GM18502 (cell line): ENCODE data around the gene C22orf23.

Experiments
- ATAC-seq: cut with Tn5 transposase; IDR thresholded peaks from one replicate; pipeline ENCODE4 v1.9.1; 2021; ENCODE audit warnings: mild to moderate bottlenecking; ENCODE audit not compliant: unreplicated experiment, poor library complexity

The C22orf23 gene

DNA sequence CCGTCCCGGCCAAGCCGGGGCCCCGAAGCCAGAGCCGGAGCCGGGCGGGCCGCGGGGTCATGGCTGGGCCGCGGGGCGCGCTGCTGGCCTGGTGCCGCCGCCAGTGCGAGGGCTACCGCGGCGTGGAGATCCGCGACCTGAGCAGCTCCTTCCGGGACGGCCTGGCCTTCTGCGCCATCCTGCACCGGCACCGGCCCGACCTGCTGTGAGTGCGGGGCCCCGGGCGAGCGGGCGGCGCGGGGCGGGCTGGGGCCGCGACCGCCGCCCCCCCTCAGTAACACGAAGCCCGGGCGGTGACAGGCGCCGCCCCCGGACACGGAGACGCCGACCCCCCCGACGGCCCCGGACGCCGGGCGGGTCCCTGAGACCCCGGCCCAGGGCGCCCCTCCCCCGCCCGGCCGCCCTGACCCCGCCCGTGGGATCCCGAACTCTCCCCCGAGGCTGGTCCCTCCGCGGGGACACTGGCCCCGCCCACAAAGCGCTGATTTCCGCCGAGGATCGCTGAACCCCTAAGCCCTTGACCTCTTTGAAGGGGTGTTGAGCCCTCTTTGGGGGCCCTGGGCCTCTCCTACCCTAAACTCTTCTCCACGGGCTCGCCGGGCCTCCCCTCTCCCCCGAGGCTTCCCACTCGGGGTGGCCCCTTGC, 46.9 kb downstream of the C22orf23 start:
- ATAC-seq = peak; percentile 28

DNA sequence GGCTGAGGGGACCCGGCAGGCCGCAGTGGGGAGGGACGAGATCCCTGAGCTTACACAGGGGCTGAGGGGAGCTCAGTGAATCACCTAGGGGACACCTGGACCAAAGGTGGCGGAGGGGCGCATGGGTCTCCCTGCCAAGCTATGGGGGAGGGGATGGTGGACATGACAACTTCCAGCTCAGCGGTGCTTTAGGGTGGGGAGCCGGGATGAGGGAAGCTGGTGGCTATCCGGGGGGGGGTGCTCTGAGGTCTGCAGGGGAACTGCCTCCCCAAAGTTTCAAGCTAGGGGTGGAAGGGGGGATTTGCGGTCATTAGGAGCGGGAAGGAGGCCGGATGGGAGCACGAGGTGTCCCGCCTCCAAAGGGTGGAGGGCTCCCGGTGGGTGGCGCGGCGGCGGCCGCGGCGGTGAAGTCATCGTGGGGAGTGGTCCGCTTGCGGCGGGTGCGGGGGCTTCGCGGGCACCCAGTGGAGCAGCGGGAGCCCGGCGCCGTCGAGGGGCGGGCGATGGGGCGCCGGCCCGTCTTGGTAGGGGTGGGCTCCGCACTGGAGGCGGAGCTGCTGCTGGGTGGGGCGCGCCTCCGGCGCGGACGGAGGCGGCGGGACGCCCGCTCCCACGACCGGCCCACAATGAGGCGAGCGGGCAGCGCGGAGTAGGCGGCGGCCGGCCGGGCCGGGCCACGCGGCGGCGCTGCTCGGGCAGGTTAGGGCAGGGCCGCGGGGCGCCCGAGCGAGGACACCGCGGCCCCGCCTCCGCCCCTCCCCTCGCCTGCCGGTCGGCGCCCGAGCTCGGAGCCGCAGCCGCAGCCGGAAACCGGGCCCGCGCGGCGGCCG, 47.7 kb downstream of the C22orf23 start, which contains the start of gene MICALL1:
TSS of gene MICALL1 (plus strand) at position 764 of the 830 bp plus-strand sequence. CDS start 126 bp downstream, outside the sequence.
- ATAC-seq = peak; percentile 79

DNA sequence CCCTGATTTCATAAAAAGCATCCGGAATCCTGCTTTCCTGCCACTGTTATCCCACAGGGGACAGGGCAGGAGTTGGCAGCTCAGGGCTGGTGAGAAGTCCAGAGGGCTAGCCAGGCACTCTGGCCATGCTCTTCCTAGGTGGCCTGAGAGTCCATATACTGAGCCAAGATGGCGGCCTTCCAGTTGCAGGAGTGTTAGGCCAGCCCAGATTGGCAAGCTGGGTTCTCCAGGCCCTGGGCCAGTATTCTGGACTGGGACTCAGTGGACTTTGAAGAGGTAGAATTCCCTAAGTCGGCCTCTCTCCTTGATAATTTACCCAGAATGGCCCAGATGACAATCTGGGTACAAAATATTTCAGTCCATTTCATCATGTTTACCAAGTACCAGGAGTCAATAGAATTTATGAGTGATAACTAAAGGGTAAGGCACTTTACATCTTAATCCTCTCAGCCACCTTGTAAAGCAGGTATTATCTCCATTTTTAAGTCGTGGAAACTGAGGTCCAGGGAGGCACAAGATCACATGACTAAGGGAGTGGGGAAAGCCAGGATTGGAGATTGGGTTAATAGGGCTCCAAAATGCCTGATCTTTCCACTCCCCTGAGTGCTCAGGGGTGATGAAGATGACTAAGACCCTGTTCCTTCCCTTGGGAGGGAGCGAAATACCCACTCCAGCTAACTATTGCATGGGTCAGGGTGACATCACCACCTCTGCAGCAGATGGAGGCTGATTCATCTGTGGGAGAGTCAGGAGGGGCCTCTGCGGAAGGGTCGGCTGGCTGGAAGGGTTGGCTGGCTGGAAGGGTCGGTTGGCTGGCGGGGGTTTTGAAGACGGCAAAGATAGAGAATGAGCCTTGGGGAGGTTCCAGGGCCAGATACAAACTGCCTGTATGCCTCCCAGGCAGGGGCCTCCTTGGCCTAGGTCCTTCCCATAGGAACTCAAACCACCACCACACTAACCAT, 48.5 kb downstream of the C22orf23 start:
- no peak for ATAC-seq

DNA sequence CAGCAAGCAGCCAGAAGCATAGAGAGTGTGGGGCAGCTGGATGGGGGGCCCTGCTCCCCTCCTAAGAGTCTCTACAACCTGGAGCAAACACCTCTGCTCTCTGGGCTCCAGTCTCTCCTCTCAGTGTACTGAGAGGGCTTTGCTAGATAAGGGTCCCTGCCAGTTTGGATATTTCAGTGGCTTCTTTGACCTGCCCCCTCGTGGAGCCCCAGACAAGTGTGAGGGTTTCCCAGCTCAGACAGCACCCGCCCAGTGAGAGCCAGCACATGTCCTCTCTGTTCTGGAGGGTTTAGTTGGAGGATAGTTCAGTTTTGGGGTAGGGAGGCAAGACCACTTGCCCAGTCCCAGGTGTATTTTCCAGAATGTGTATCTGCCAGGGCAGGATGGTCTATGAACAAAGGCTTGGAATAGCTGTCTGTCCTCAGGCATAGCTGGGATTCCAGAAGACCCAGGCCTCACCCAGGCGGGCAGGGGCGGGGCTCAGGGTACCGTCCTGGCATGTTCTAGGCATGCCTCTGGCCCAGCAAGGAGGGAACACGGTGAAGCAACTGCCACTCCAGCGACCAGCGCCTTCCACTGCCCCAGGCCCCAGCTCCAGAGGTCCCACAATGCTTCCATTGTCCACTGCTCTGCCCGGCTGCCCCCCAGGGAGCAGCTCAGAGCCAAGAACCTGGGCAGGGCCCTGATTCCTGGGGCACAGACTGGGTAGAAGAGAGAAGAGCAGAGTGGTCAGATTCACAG, 54.8 kb downstream of the C22orf23 start:
- no peak for ATAC-seq

DNA sequence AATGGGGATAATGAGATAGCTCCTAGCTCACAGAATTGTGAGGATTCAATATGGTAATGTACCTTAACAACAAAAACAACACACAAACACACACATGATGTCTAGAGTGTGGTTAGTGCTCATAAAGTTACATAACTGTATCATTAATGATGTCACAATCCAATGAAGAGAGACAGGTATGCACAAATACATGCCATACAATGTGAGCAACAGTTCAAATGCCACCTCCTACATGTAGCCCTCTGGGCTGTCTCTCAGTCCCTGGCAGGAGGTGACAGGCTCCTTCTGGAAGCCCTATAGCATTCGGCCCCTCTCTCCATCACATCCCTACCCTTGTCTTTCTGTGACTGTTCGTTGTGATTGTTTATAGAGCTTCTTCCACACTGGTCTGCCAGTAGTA, 55.6 kb downstream of the C22orf23 start:
- no peak for ATAC-seq

DNA sequence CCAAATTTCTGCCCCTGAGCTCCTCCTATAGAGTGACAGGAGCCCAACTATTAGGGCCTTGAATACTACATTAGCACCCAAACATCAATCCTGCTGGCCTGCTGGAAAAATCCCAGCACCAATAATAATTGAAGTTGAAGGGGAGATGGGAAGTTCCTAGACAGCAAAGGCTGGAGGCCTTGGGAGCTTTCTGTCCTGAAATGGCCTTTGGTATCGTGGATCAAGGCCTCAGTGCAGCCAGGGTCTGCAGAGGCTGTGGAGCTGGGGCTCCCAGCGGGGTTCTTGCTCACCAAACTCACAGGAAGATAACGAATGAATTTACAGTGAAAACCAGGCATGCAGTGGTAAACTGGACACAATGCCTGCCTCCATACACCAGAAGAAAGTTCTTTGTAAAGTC, 56.5 kb downstream of the C22orf23 start:
- no peak for ATAC-seq

DNA sequence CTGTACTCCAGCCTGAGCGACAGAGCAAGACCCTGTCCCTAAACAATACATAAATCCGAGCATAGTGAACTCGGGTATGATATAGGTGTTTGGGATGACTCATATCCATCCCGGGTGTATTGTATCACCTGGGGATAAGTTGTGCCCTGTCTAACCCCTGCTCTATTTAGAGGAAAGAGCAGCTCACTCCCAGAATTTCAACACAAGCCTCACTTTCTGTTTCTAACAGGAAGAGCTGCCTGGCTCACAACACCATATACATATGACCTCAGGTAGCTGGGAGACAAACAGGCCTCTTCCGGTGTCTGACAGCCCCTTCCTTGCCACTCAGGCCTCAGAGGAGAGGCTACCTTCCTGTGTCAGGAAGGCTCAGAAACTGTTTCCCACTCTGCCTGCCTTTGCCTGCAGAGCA, 57.2 kb downstream of the C22orf23 start:
- ATAC-seq = no peak

DNA sequence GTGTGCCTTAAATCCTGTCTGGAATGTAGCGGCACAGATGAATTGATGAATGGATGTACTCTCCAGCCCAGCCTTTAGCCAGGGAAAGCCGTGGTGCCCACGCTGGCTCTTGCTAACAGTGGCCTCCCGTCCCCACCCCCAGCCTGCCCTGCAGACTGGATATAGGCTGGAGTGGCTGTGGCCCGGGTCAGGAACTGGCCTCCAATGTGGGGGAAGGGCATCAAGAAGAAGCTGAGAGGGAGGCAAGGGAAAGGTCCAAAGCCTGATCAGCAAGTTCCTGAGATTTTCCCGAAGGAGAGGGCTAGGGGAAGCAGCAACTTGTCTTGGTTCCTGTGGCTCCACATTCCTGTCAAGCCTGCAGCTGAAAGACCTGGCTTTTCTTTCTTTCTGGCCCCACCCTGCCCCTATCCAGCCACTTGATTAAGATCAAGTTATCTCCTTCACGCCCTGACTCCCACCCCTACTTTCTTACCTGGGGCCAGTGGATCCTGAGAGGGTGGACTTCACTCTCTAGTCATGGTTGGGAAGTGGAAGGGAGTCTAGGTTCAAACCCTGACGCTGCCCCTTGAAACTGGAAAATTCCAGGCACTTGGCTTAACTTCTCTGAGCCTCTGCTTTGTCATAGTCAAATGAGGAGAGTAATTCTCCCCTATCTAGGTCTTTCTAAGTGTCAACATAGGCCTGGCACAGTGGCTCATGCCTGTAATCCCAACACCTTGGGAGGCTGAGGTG, 58.3 kb downstream of the C22orf23 start:
- ATAC-seq = no peak

DNA sequence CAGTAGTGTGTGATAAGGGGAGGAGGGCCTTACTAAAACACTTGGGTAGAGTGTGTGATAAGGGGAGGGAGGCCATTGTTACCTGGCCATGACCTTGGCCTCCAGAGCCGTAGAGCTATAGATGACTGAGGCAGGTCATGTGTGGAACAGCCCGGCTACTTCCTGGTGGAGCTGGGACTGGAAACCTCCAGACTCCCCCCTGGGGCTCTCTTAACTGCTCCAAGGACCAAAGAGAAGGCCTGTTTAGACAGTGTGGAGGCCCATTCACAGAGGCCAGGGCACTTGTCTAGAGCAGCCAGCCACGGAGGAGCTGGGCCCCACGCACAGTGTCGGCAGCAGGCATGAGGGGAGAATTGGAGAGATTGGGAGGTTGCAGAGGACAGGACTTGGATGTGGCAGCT, 59.8 kb downstream of the C22orf23 start:
- no peak for ATAC-seq
